Kidney (tissue), 22 donors: ENCODE measurements around the gene TCF7. TPM values are rescaled to one million over a fixed set of nuclear protein-coding genes. Genes with fewer than 3 reads are reported as not detected.

Experiments
- DNase-seq, 5 donors: peaks; one replicate each; pipeline ENCODE4 v3.0.0-alpha.2; 2013 to 2020
- FAIRE-seq: peaks from 2 replicates; lab custom pipeline; 2012; peaks lifted over from hg19 to GRCh38; lab: Jason Lieb, UNC
- H3K27ac ChIP-seq, 2 donors: one replicate each; pipeline ENCODE4 v1.7.0; 2013; ENCODE audit warnings: low read depth in 2 of 2, low read length in 2 of 2, inconsistent platforms in 1 of 2
- H3K27me3 ChIP-seq: one replicate; pipeline ENCODE4 v1.7.1; 2013; ENCODE audit warnings: low read length, inconsistent platforms; ENCODE audit not compliant: control insufficient read depth, insufficient read depth
- H3K36me3 ChIP-seq, 3 donors: one replicate each; pipeline versions ENCODE4 v1.7.0 to v1.7.1; 2013; ENCODE audit warnings: low read length in 3 of 3, control low read depth in 1 of 3, inconsistent platforms in 1 of 3; ENCODE audit not compliant: insufficient read depth in 3 of 3, control insufficient read depth in 2 of 3
- H3K4me1 ChIP-seq, 3 donors: one replicate each; pipeline versions ENCODE4 v1.7.0 to v1.7.1; 2013; ENCODE audit warnings: low read length in 3 of 3, inconsistent platforms in 1 of 3, low read depth in 1 of 3; ENCODE audit not compliant: control insufficient read depth in 2 of 3, insufficient read depth in 2 of 3
- H3K4me3 ChIP-seq, 3 donors: one replicate each; pipeline versions ENCODE4 v1.7.0 to v1.8.1; 2013; ENCODE audit warnings: low read length in 3 of 3, control low read depth in 1 of 3, inconsistent platforms in 1 of 3
- H3K9ac ChIP-seq, 3 donors: one replicate each; pipeline versions ENCODE4 v1.7.0 to v1.7.1; 2013; ENCODE audit warnings: low read length in 3 of 3, control low read depth in 1 of 3, inconsistent platforms in 1 of 3
- H3K9me3 ChIP-seq, 3 donors: one replicate each; pipeline versions ENCODE4 v1.7.0 to v1.7.1; 2013; ENCODE audit warnings: low read length in 3 of 3, control low read depth in 1 of 3, inconsistent platforms in 1 of 3; ENCODE audit not compliant: control insufficient read depth in 2 of 3, insufficient read depth in 1 of 3
- intact Hi-C: fragments of 100-400 bp; cut with DNase I; formaldehyde crosslinking; loops from one replicate; pipeline ENCODE4 v1.11.1; 2022
- long read RNA-seq, 10 donors: library from polyadenylated mRNA in 1 of 10; unstranded in 1 of 10; transcript quantifications; one replicate each; pipeline ENCODE4 v2.0.0 and lab custom pipeline, GENCODE V29; 2021 to 2026
- polyA plus RNA-seq: library from polyadenylated mRNA; stranded (reverse); fragments of 350-450 nt; fragmentation: Illumina TruSeq; extraction: RNeasy Lipid Tissue Mini Kit (QIAGEN cat#74804); gene quantifications from one replicate; pipeline ENCODE4 v1.2.3, GENCODE V29; 2014; ENCODE audit warnings: low read depth, low replicate concordance; ENCODE audit not compliant: insufficient read depth
- total RNA-seq: library from RNA; stranded (reverse); fragmentation: NEBNext Ultra II Directional; extraction: Animal tissue kit (Norgen Biotek cat#: 25700); gene quantifications from one replicate; pipeline ENCODE4 v1.2.1, GENCODE V29; 2021
- TF ChIP-seq, protein P1 (sequence below): IDR thresholded peaks from 3 replicates; pipeline ENCODE4 v1.5.1; 2012; ENCODE audit warnings: mild to moderate bottlenecking, moderate library complexity, borderline replicate concordance; ENCODE audit not compliant: insufficient read depth; ENCODE audit errors: extremely low read depth
- donor health status: control.
- donor health status: control.
- donor health status: control.
- donor health status: control.
- donor health status: control.
- donor health status: DM: yes; HTN: yes; CAD: no.
- donor health status: Normal renal cell carcinoma (clear cell type).

The TCF7 gene
- total RNA-seq (15.6 TPM), polyA plus RNA-seq (1.2 TPM)
- long read RNA-seq, donor 1, partial matches to known transcripts = 0 of 5 reads
- long read RNA-seq, donor 1, other reads (novel, unspliced or antisense) = 0 of 5 reads
- long read RNA-seq, donor 2, partial matches to known transcripts = 299 of 965 reads
- long read RNA-seq, donor 2, other reads (novel, unspliced or antisense) = 664 of 965 reads
- long read RNA-seq, donor 3, partial matches to known transcripts = 0 of 1 reads
- long read RNA-seq, donor 3, other reads (novel, unspliced or antisense) = 0 of 1 reads
- long read RNA-seq, donor 4, partial matches to known transcripts = 0 of 3 reads
- long read RNA-seq, donor 4, other reads (novel, unspliced or antisense) = 0 of 3 reads
- long read RNA-seq, donor 5 = 0 reads
- long read RNA-seq, donor 6, partial matches to known transcripts = 737 of 2,057 reads
- long read RNA-seq, donor 6, other reads (novel, unspliced or antisense) = 1,320 of 2,057 reads
- long read RNA-seq, donor 7, partial matches to known transcripts = 0 of 24 reads
- long read RNA-seq, donor 7, other reads (novel, unspliced or antisense) = 19 of 24 reads
- long read RNA-seq, donor 8, partial matches to known transcripts = 763 of 823 reads
- long read RNA-seq, donor 8, other reads (novel, unspliced or antisense) = 59 of 823 reads
- long read RNA-seq, donor 9 = 0 reads
- long read RNA-seq, donor 10, partial matches to known transcripts = 0 of 2 reads
- long read RNA-seq, donor 10, other reads (novel, unspliced or antisense) = 0 of 2 reads

GRCh38 chr5:134113902-134114875, at the start of gene TCF7:
TCF7 (plus strand) TSS chr5:134114681; CDS start chr5:134114907, 226 bp downstream.
- intact Hi-C loops = no loop called here
- Histone ChIP-seq H3K36me3 (no peaks in the 10 kb centered on the region), H3K9me3 (no peaks in the 10 kb centered on the region), H3K9ac (peak within 1 kb of the TSS; percentile 7 to 43 (median 37)), H3K4me3 (peak within 1 kb of the TSS; percentile 63 to 66 (median 65)), H3K27ac (no peak within 1 kb of the TSS), H3K27me3 (peaks cover 4% of the 10 kb centered on the region), H3K4me1 (peaks cover 0 to 11% (median 7%) of the 10 kb centered on the region in 3 donors)
- DNase-seq (peak; percentile 87 to 91 (median 90)), FAIRE-seq (no peak)
- TF ChIP-seq, protein P1, sequence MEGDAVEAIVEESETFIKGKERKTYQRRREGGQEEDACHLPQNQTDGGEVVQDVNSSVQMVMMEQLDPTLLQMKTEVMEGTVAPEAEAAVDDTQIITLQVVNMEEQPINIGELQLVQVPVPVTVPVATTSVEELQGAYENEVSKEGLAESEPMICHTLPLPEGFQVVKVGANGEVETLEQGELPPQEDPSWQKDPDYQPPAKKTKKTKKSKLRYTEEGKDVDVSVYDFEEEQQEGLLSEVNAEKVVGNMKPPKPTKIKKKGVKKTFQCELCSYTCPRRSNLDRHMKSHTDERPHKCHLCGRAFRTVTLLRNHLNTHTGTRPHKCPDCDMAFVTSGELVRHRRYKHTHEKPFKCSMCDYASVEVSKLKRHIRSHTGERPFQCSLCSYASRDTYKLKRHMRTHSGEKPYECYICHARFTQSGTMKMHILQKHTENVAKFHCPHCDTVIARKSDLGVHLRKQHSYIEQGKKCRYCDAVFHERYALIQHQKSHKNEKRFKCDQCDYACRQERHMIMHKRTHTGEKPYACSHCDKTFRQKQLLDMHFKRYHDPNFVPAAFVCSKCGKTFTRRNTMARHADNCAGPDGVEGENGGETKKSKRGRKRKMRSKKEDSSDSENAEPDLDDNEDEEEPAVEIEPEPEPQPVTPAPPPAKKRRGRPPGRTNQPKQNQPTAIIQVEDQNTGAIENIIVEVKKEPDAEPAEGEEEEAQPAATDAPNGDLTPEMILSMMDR = no peak

DNA sequence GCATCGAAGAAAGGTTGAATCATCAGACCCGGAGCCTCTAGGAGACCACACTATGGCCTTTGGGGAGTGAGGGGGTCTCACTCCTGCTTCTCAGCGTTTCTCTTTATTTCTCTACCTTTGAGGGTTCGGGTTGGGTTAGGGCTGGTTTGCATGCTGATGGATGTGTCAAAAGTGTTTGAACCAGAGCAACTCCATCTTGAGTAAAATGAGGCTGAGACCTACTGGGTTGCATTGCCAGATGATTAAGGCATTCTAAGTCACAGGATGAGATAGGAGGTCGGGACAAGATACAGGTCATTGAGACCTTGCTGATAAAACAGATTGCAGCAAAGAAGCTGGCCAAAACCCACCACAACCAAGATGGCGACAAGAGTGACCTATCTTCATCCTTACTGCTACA, 44.9 kb upstream of the TCF7 start:
- DNase-seq = no peak
- Histone ChIP-seq H3K9ac (no peak overlapping the region), H3K36me3 (no peaks in the 10 kb centered on the region), H3K4me3 (no peak overlapping the region), H3K4me1 (peaks cover 0 to 3% (median 0%) of the 10 kb centered on the region in 3 donors), H3K27me3 (no peaks in the 10 kb centered on the region), H3K27ac (no peak overlapping the region), H3K9me3 (no peaks in the 10 kb centered on the region)
- TF ChIP-seq, protein P1 = no peak
- no peak for FAIRE-seq
- intact Hi-C loops = no loop called here

DNA sequence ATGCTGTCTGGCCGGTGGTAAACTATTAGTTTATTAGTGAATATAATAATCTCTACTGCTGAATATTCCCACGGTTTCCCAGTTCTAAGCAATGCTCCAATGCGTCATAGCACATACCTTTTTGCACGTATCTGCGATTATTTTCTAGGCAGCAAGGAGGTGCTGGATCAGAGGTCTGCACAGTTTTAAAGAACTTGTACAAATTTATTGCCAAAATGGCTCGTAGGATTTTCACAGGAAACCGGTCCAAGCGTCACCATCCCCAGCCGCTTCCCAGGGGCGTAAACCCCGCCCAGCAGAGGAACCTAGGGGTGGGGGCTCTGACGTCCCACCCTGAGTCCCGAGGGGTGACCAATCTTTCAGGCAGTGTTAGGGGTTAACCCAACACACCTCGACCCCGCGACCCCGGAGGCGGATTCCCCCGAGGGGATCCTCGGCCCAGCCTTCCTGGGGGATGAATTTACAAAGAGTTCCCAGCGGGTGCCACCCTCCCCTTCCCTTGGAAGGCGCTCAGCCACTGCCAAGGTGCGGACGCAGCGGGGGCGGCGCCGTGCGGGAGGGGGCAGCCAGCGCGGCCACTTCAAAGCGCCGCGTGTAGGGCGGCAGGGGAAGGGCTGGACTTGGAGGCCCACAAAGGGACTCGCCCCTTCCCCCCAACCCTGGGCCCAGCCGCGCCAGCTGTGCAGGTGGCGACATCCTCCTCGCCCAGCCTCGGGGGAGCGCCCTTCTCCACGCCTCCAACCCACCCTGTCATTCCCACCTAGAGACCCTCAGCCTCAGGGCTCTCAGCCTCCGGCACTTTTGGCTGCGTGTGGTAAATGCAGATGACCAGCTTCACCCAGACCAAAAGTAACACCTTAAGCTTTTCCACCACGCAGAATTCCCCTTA, 43.5 kb upstream of the TCF7 start:
- intact Hi-C loops = no loop called here
- H3K4me1 ChIP-seq = peaks cover 0 to 3% (median 0%) of the 10 kb centered on the region in 3 donors
- peak overlapping the region in 1 of 3 donors; percentile 29 for H3K9ac ChIP-seq
- H3K4me3 ChIP-seq = peak overlapping the region in 1 of 3 donors; percentile 51
- H3K9me3 ChIP-seq = no peaks in the 10 kb centered on the region
- no peaks in the 10 kb centered on the region for H3K27me3 ChIP-seq
- FAIRE-seq (no peak), DNase-seq (peak; percentile 56 to 81 (median 77))
- H3K36me3 ChIP-seq = no peaks in the 10 kb centered on the region
- no peak overlapping the region for H3K27ac ChIP-seq
- TF ChIP-seq, protein P1 = no peak
